Mesodermal cell (in vitro differentiated cells): Measurements from ENCODE around the gene AS3MT.

Source experiments
- H3K27ac ChIP-seq: 2 replicates; pipeline ENCODE4 v1.7.0; 2013; ENCODE audit warnings: mild to moderate bottlenecking, low read depth, low read length, moderate library complexity; ENCODE audit not compliant: severe bottlenecking
- H3K36me3 ChIP-seq: 2 replicates; pipeline ENCODE4 v1.7.1; 2013; ENCODE audit warnings: mild to moderate bottlenecking, low read length, moderate library complexity; ENCODE audit not compliant: control insufficient read depth, insufficient read depth
- H3K4me1 ChIP-seq: one replicate; pipeline ENCODE4 v1.7.1; 2013; ENCODE audit warnings: mild to moderate bottlenecking, low read length; ENCODE audit not compliant: insufficient read depth, control insufficient read depth, poor library complexity, severe bottlenecking
- H3K4me3 ChIP-seq: 2 replicates; pipeline ENCODE4 v1.7.0; 2013; ENCODE audit warnings: low read length, control low read depth, mild to moderate bottlenecking; ENCODE audit not compliant: insufficient read depth, poor library complexity, severe bottlenecking; ENCODE audit errors: extremely low read depth
- H3K9me3 ChIP-seq: 2 replicates; pipeline ENCODE4 v1.7.1; 2013; ENCODE audit warnings: mild to moderate bottlenecking, low read length, moderate library complexity; ENCODE audit not compliant: control insufficient read depth
- WGBS, 2 experiments: methylation state at CpG; one replicate each; pipeline ENCODE4 v1.1.5; 2013; ENCODE audit warnings: missing lambda C conversion rate in 2 of 2; ENCODE audit not compliant: insufficient coverage in 2 of 2; 5-methylcytosine and 5-hydroxymethylcytosine counted together

Gene AS3MT

GRCh38 chr10:102945962-102946361 is 76.7 kb downstream of the AS3MT start:
- peaks cover 9% of the 10 kb centered on the region for H3K4me1 ChIP-seq
- no peak overlapping the region for H3K4me3 ChIP-seq
- no peaks in the 10 kb centered on the region for H3K9me3 ChIP-seq
- no peaks in the 10 kb centered on the region for H3K36me3 ChIP-seq
- H3K27ac ChIP-seq: no peak overlapping the region
- WGBS, 2 experiments: 91 to 100% methylated on average over 2 of the region's 2 CpGs

GRCh38 chr10:102946992-102947391 is 77.7 kb downstream of the AS3MT start:
- H3K9me3 ChIP-seq: no peaks in the 10 kb centered on the region
- WGBS, 2 experiments: 96 to 100% methylated on average over 2 of the region's 2 CpGs
- no peak overlapping the region for H3K4me3 ChIP-seq
- peaks cover 9% of the 10 kb centered on the region for H3K4me1 ChIP-seq
- no peaks in the 10 kb centered on the region for H3K36me3 ChIP-seq
- H3K27ac ChIP-seq: no peak overlapping the region

GRCh38 chr10:102948176-102948575 is 78.9 kb downstream of the AS3MT start:
- H3K9me3 ChIP-seq: no peaks in the 10 kb centered on the region
- H3K4me1 ChIP-seq: peaks cover 9% of the 10 kb centered on the region
- WGBS, 2 experiments: 93 to 98% methylated on average over 4 of the region's 4 CpGs
- no peak overlapping the region for H3K4me3 ChIP-seq
- no peaks in the 10 kb centered on the region for H3K36me3 ChIP-seq
- no peak overlapping the region for H3K27ac ChIP-seq

DNA sequence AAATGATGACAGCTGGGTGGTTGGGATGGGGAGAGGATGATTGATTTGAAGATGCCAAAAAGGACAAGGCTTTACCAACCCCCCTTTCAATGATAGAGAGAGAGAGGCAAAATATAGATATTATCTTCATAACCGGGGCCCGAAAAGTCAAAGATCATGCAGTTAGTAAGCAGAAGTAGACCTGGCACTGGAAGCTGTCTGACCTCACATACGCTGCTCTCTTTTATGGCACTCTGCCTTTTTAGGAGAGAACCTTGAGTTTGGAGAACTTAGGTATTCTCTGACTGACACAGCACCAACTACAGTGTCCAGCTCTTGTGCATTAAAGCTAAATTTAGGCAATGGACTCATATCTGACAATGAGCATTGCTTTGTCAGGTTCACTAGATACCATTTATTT is 79.5 kb downstream of the AS3MT start:
- Histone ChIP-seq H3K9me3 (no peaks in the 10 kb centered on the region), H3K27ac (no peak overlapping the region), H3K36me3 (no peaks in the 10 kb centered on the region), H3K4me3 (no peak overlapping the region), H3K4me1 (peaks cover 9% of the 10 kb centered on the region)
- WGBS, 2 experiments: 90 to 100% methylated on average over 1 to 3 of the region's 3 CpGs

DNA sequence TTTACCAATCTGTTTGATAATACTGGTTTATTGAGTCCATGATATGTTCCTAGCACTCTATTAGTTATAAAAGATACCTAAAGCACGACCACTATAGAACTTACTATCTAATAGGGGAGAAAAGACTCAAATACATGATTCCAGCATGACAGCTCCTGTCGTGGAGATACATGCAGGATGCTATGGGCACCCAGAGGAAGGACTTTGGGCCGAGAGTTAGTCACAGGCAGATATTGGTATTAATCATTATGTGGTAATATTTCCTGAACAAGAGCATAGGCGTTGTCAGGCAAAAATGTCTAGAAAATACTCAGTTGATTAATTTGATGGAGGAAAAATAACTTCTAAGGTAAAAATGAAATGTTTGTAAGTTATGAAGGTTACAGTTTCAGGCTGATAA is 80.6 kb downstream of the AS3MT start:
- Histone ChIP-seq H3K27ac (no peak overlapping the region), H3K9me3 (no peaks in the 10 kb centered on the region), H3K36me3 (no peaks in the 10 kb centered on the region), H3K4me3 (no peak overlapping the region), H3K4me1 (peaks cover 8% of the 10 kb centered on the region)
- WGBS, 2 experiments: 92 to 100% methylated on average over 2 to 3 of the region's 4 CpGs

DNA sequence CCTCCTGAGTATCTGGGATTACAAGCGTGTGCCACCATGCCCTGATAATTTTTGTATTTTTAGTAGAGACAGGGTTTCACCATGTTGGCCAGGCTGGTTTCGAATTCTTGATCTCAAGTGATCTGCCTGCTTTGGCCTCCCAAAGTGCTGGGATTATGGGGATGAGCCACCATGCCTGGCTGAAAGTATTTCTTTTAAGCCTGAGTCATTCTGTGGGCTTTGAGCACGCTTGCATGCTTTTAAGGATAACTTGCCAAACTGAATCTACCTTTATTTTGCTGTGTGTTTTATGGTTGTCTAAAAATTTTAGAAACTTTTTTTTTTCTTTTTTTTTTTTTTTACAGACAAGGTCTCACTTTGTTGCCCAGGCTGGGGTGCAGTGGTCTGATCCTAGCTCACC is 82.0 kb downstream of the AS3MT start:
- H3K36me3 ChIP-seq: no peaks in the 10 kb centered on the region
- no peaks in the 10 kb centered on the region for H3K4me1 ChIP-seq
- no peaks in the 10 kb centered on the region for H3K9me3 ChIP-seq
- H3K4me3 ChIP-seq: no peak overlapping the region
- H3K27ac ChIP-seq: no peak overlapping the region
- WGBS, 2 experiments: 62 to 85% methylated on average over 2 of the region's 3 CpGs
